HCT116 (cell line): ENCODE results near the gene ERG. TPM values are rescaled to one million over a fixed set of nuclear protein-coding genes. Genes with fewer than 3 reads are reported as not detected.

Experiments used
- ATAC-seq: fragments of 200-7000 bp; cut with Tn5 transposase; 2 replicates; pipeline ENCODE4 v1.9.1; 2020; ENCODE audit warnings: mild to moderate bottlenecking, moderate library complexity
- BruUV-seq: library from RNA; stranded (reverse); fragments of 400-500 nt; replicated peaks from 2 replicates; lab custom pipeline; 2021; lab: Mats Ljungman, UMichigan
- CTCF ChIA-PET: fragments of 300-600 bp; sonication (Branson Sonifier 250); formaldehyde crosslinking; loops from one replicate; lab custom pipeline; 2021; ENCODE audit warnings: antibody characterized with exemption; lab: Charles Lee
- POLR2A ChIA-PET: fragments of 300-600, 350-600 bp; sonication (Branson Sonifier 250); formaldehyde crosslinking; loops from one replicate; lab custom pipeline; 2021; ENCODE audit warnings: antibody characterized with exemption; lab: Charles Lee
- RAD21 ChIA-PET, 2 experiments: fragments of 300-600 bp; sonication (Branson Sonifier 250); formaldehyde crosslinking; loops; one replicate each; lab custom pipeline; 2023; ENCODE audit warnings: low total read pairs in 2 of 2; ENCODE audit not compliant: uncharacterized antibody in 2 of 2, unreplicated experiment in 2 of 2, low non-redundant PET in 1 of 2; lab: Charles Lee
- DNase-seq: peaks from one replicate; pipeline ENCODE4 v3.0.0-alpha.2; 2010; ENCODE audit warnings: low read depth, low spot score
- H2AFZ ChIP-seq: fragments of 200-600 bp; shearing (Covaris generic), sonication (generic); 2 replicates; pipeline ENCODE4 v1.6.1; 2017; ENCODE audit warnings: low read depth, mixed run types, mixed read lengths, antibody characterized with exemption, low read length; ENCODE audit not compliant: poor library complexity, severe bottlenecking
- H3K27ac ChIP-seq: 2 replicates; pipeline ENCODE4 v1.5.1; 2012; ENCODE audit warnings: low read depth, low read length
- H3K27me3 ChIP-seq: fragments of 200-600 bp; sonication (generic); 2 replicates; pipeline ENCODE4 v1.6.1; 2016; ENCODE audit warnings: mixed run types, low read length, mixed read lengths; ENCODE audit not compliant: insufficient read depth
- H3K36me3 ChIP-seq, 2 experiments: fragments of 200-500 bp in 1 of 2; fragments of 200-600 bp in 1 of 2; sonication (Bioruptor generic) in 1 of 2; sonication (generic) in 1 of 2; 2 replicates each; pipeline versions ENCODE4 v1.5.1 to v1.6.1; 2014 to 2016; ENCODE audit warnings: low read length in 2 of 2, inconsistent platforms in 1 of 2, mixed read lengths in 1 of 2, mixed run types in 1 of 2; ENCODE audit not compliant: insufficient read depth in 2 of 2, control insufficient read depth in 1 of 2
- H3K4me1 ChIP-seq, 2 experiments: fragments of 200-600 bp in 1 of 2; sonication (generic) in 1 of 2; 2 replicates each; pipeline versions ENCODE4 v1.5.1 to v1.6.1; 2012 to 2017; ENCODE audit warnings: low read length in 2 of 2, inconsistent platforms in 1 of 2, mild to moderate bottlenecking in 1 of 2, mixed read lengths in 1 of 2, mixed run types in 1 of 2, moderate library complexity in 1 of 2; ENCODE audit not compliant: insufficient read depth in 2 of 2, control insufficient read depth in 1 of 2
- H3K4me2 ChIP-seq: fragments of 200-600 bp; sonication (generic); 2 replicates; pipeline ENCODE4 v1.6.1; 2017; ENCODE audit warnings: mixed run types, low read length, mixed read lengths
- H3K4me3 ChIP-seq, 2 experiments: fragments of 200-600 bp in 1 of 2; sonication (generic) in 1 of 2; replicated peaks in 1 of 2; 2 replicates each; pipeline ENCODE4 v1.5.1; 2011 to 2016; ENCODE audit warnings: low read length in 2 of 2, control low read depth in 1 of 2, low read depth in 1 of 2, mild to moderate bottlenecking in 1 of 2, mixed read lengths in 1 of 2, mixed run types in 1 of 2
- H3K79me2 ChIP-seq: fragments of 200-600 bp; sonication (generic); 2 replicates; pipeline ENCODE4 v1.6.1; 2017; ENCODE audit warnings: mild to moderate bottlenecking, mixed run types, low read length, moderate library complexity, mixed read lengths; ENCODE audit not compliant: insufficient read depth
- H3K9ac ChIP-seq: fragments of 200-600 bp; sonication (generic); 2 replicates; pipeline ENCODE4 v1.6.1; 2016; ENCODE audit warnings: low read length, mixed read lengths
- H3K9me2 ChIP-seq: fragments of 200-600 bp; sonication (generic), shearing (Covaris generic); 2 replicates; pipeline ENCODE4 v1.6.1; 2017; ENCODE audit warnings: mixed run types, mild to moderate bottlenecking, moderate library complexity; ENCODE audit not compliant: insufficient read depth
- H3K9me3 ChIP-seq, 2 experiments: fragments of 200-500 bp in 1 of 2; fragments of 200-600 bp in 1 of 2; sonication (Bioruptor generic) in 1 of 2; sonication (generic) in 1 of 2; 2 replicates each; pipeline ENCODE4 v1.6.1; 2014 to 2017; ENCODE audit warnings: low read length in 2 of 2, mixed read lengths in 2 of 2, inconsistent platforms in 1 of 2, low read depth in 1 of 2, mild to moderate bottlenecking in 1 of 2, mixed run types in 1 of 2, moderate library complexity in 1 of 2; ENCODE audit not compliant: control insufficient read depth in 1 of 2, insufficient read depth in 1 of 2
- H4K20me1 ChIP-seq: fragments of 200-600 bp; sonication (generic), shearing (Covaris generic); 2 replicates; pipeline ENCODE4 v1.6.1; 2017; ENCODE audit warnings: mixed run types, mild to moderate bottlenecking, moderate library complexity; ENCODE audit not compliant: insufficient read depth
- CBX3 ChIP-seq: IDR thresholded peaks from 2 replicates; pipeline ENCODE4 v1.6.1; 2012; ENCODE audit warnings: low read depth
- CTCF ChIP-seq, 3 experiments: fragments of 200-600 bp in 1 of 3; sonication (generic) in 1 of 3; IDR thresholded peaks in 2 of 3; conservative IDR thresholded peaks in 1 of 3; 2 replicates each; pipeline ENCODE4 v1.5.1; 2012 to 2017; ENCODE audit warnings: low read depth in 2 of 3, low read length in 2 of 3, antibody characterized with exemption in 1 of 3, borderline replicate concordance in 1 of 3, control low read depth in 1 of 3, mild to moderate bottlenecking in 1 of 3, mixed read lengths in 1 of 3, mixed run types in 1 of 3, moderate library complexity in 1 of 3; ENCODE audit not compliant: insufficient read depth in 1 of 3
- EZH2 ChIP-seq: fragments of 200-600 bp; sonication (generic); IDR thresholded peaks from 2 replicates; pipeline ENCODE4 v1.6.1; 2017; ENCODE audit warnings: antibody characterized with exemption, mixed run types
- POLR2A ChIP-seq: IDR thresholded peaks from 2 replicates; pipeline ENCODE4 v1.7.0; 2011; ENCODE audit warnings: borderline replicate concordance; ENCODE audit not compliant: insufficient read depth, insufficient read length; ENCODE audit errors: extremely low read depth
- POLR2AphosphoS5 ChIP-seq: IDR thresholded peaks from 2 replicates; pipeline ENCODE4 v1.6.1; 2011; ENCODE audit warnings: mild to moderate bottlenecking, low read depth, low read length, moderate library complexity
- RAD21 ChIP-seq: IDR thresholded peaks from 2 replicates; pipeline ENCODE4 v1.6.1; 2012; ENCODE audit warnings: low read depth, mild to moderate bottlenecking
- SIN3A ChIP-seq: IDR thresholded peaks from 2 replicates; pipeline ENCODE4 v1.6.1; 2012; ENCODE audit warnings: low read depth
- SRF ChIP-seq: IDR thresholded peaks from 2 replicates; pipeline ENCODE4 v1.6.1; 2012; ENCODE audit warnings: low read depth
- TCF7L2 ChIP-seq: IDR thresholded peaks from 2 replicates; pipeline ENCODE4 v1.7.0; 2011; ENCODE audit warnings: borderline replicate concordance, inconsistent platforms; ENCODE audit not compliant: insufficient read depth, insufficient read length; ENCODE audit errors: extremely low read depth
- YY1 ChIP-seq: IDR thresholded peaks from 2 replicates; pipeline ENCODE4 v1.6.1; 2011; ENCODE audit warnings: low read length, low read depth, moderate library complexity, mild to moderate bottlenecking; ENCODE audit not compliant: insufficient replicate concordance; ENCODE audit errors: extremely low read depth
- intact Hi-C: fragments of 100-400 bp; cut with micrococcal nuclease; formaldehyde crosslinking; loops from 2 replicates; pipeline ENCODE4 v1.10.0; 2022
- total RNA-seq: library from RNA; stranded (reverse); gene quantifications from one replicate; pipeline ENCODE4 v1.2.1, GENCODE V29; 2021; ENCODE audit not compliant: unreplicated experiment

The ERG gene
- total RNA-seq, 1 experiment from 2014 or later = 0.17 TPM

- no peaks in the 10 kb centered on the region for H3K27me3 ChIP-seq
- no peak overlapping the region for H3K4me2 ChIP-seq
- ATAC-seq (no peak), DNase-seq (no peak)
- H3K4me1 ChIP-seq = no peaks in the 10 kb centered on the region
- RAD21 ChIA-PET = no interaction called here
- H2AFZ ChIP-seq = no peak overlapping the region
- no peaks in the 10 kb centered on the region for H3K9me2 ChIP-seq
- H3K4me3 ChIP-seq = no peak overlapping the region
- H3K9me3 ChIP-seq = no peaks in the 10 kb centered on the region
- no peak for TF ChIP-seq SRF
- no peak for TF ChIP-seq POLR2A
- TF ChIP-seq CBX3 = no peak
- no peak for TF ChIP-seq EZH2
- no peak for TF ChIP-seq POLR2AphosphoS5
- TF ChIP-seq YY1 = no peak
- TF ChIP-seq CTCF (IDR thresholded peaks at IDR 0.05 in 2 of 3, conservative IDR thresholded peaks at IDR 0.05 in 1 of 3; ENCODE audit: borderline replicate concordance in 1 of 3, insufficient read depth in 1 of 3, low read depth in 2 of 3, low read length in 2 of 3) = no peak
- no peak for TF ChIP-seq SIN3A
- TF ChIP-seq TCF7L2 = no peak
- no peak for TF ChIP-seq RAD21
- H3K79me2 ChIP-seq = no peaks in the 10 kb centered on the region
- no peak overlapping the region for H3K9ac ChIP-seq
- CTCF ChIA-PET = interaction anchor here (1.2 kb wide), 1 partner anchor 11 kb away, joined by 3 read pairs; no protein-coding TSS in a partner anchor
- intact Hi-C loops = no loop called here
- no peaks in the 10 kb centered on the region for H3K36me3 ChIP-seq
- H3K27ac ChIP-seq = no peak overlapping the region
- POLR2A ChIA-PET = no interaction called here
- no TSS peak for BruUV-seq
- no peaks in the 10 kb centered on the region for H4K20me1 ChIP-seq
These were observed 134.6 kb downstream of the ERG start for GRCh38 chr21:38363693-38364092.
